ENCODE measurements around the gene ZNF627.
"Not testable (repeated sequence)": the region's sequence is repeated elsewhere in the genome, so short reads cannot be mapped to it uniquely, and the experiment has no call there.

DNA sequence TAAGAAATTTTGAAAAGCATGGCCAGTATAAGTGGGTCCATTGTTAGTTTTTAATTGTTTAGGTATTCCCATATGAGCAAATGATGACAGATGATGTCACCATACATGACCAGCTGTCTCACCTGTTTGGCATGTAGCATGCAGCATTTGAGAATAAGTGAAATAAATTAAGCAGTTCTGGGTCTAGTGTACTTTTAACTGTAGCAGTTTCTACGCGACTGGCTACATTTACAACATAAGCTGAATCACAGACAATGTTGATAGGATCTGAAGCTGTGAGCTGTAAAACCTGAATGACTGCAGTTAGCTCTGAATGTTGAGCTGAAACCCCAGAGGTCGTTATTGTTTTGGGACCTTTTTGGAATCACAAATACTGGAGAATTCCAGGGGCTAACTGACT is 25.1 kb downstream of the ZNF627 start:
- not testable (repeated sequence) for TF ChIP-seq EZH2 (IDR thresholded peaks at IDR 0.05; ENCODE audit: borderline replicate concordance, low read depth, low read length, severe bottlenecking)
- TF ChIP-seq, protein P1, sequence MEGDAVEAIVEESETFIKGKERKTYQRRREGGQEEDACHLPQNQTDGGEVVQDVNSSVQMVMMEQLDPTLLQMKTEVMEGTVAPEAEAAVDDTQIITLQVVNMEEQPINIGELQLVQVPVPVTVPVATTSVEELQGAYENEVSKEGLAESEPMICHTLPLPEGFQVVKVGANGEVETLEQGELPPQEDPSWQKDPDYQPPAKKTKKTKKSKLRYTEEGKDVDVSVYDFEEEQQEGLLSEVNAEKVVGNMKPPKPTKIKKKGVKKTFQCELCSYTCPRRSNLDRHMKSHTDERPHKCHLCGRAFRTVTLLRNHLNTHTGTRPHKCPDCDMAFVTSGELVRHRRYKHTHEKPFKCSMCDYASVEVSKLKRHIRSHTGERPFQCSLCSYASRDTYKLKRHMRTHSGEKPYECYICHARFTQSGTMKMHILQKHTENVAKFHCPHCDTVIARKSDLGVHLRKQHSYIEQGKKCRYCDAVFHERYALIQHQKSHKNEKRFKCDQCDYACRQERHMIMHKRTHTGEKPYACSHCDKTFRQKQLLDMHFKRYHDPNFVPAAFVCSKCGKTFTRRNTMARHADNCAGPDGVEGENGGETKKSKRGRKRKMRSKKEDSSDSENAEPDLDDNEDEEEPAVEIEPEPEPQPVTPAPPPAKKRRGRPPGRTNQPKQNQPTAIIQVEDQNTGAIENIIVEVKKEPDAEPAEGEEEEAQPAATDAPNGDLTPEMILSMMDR (IDR thresholded peaks at IDR 0.05; ENCODE audit: borderline replicate concordance, extremely low read depth, low read length, poor library complexity, severe bottlenecking): not testable (repeated sequence)

All from DND-41 (cell line).